Activated T-cell treated with anti-CD3 and anti-CD28 coated beads, Interleukin-2, amount 50 U/mL, for 4 hours (primary cell): ENCODE data around the gene UBN2. TPM values are rescaled to one million over a fixed set of nuclear protein-coding genes. Genes with fewer than 3 reads are reported as not detected.
"Not testable (repeated sequence)": the region's sequence is repeated elsewhere in the genome, so short reads cannot be mapped to it uniquely, and the experiment has no call there.

Source experiments
- ATAC-seq, 2 donors: fragments of 200-7000 bp; cut with Tn5 transposase; one replicate each; pipeline ENCODE4 v1.10.0; 2021
- DNase-seq: peaks from one replicate; pipeline ENCODE4 v3.0.0-alpha.2; 2020
- H3K27me3 Mint-ChIP-seq: one replicate; pipeline ENCODE4 v1.8.0; 2021; ENCODE audit warnings: low read depth, mixed read lengths
- H3K36me3 Mint-ChIP-seq: one replicate; pipeline ENCODE4 v1.8.0; 2022; ENCODE audit warnings: mixed read lengths; ENCODE audit not compliant: insufficient read depth
- H3K4me1 Mint-ChIP-seq: one replicate; pipeline ENCODE4 v1.8.0; 2021; ENCODE audit warnings: low read depth, mixed read lengths
- H3K4me3 Mint-ChIP-seq: one replicate; pipeline ENCODE4 v1.8.0; 2021; ENCODE audit warnings: mild to moderate bottlenecking, moderate library complexity, mixed read lengths
- H3K9me3 Mint-ChIP-seq: one replicate; pipeline ENCODE4 v1.8.0; 2021; ENCODE audit warnings: mixed read lengths
- total RNA-seq, 3 donors: library from RNA; stranded (reverse); gene quantifications; one replicate each; pipeline ENCODE4 v1.2.1, GENCODE V29; 2021

Gene UBN2
- total RNA-seq, 3 donors from 2014 or later = 5.9 to 8.2 (median 6.7) TPM

GRCh38 chr7:139224836-139225235 is 6.2 kb upstream of the UBN2 start:
- not testable (repeated sequence) for ATAC-seq, H3K9me3 Mint-ChIP-seq, H3K36me3 Mint-ChIP-seq, H3K4me1 Mint-ChIP-seq, H3K27me3 Mint-ChIP-seq, H3K4me3 Mint-ChIP-seq, DNase-seq

DNA sequence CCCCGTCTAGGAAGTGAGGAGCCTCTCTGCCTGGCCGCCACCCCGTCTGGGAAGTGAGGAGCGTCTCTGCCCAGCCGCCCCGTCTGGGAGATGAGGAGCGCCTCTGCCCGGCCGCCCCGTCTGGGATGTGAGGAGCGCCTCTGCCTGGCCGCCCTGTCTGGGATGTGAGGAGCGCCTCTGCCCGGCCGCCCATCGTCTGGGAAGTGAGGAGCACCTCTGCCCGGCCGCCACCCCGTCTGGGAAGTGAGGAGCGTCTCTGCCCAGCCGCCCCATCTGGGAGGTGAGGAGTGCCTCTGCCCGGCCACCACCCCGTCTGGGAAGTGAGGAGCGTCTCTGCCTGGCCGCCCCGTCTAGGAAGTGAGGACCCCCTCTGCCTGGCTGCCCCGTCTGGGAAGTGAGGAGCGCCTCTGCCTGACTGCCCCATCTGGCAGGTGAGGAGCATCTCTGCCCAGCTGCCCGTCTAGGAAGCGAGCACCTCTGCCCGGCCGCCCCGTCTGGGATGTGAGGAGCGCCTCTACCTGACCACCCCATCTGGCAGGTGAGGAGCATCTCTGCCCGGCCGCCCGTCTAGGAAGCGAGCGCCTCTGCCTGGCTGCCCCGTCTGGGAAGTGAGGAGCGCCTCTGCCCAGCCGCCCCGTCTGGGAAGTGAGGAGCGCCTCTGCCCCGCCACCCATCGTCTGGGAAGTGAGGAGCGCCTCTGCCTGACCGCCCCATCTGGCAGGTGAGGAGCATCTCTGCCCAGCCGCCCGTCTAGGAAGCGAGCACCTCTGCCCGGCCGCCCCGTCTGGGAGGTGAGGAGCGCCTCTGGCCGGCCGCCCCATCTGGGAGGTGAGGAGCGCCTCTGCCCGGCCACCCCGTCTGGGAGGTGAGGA is 5.5 kb upstream of the UBN2 start:
- not testable (repeated sequence) for DNase-seq, H3K36me3 Mint-ChIP-seq, H3K27me3 Mint-ChIP-seq

DNA sequence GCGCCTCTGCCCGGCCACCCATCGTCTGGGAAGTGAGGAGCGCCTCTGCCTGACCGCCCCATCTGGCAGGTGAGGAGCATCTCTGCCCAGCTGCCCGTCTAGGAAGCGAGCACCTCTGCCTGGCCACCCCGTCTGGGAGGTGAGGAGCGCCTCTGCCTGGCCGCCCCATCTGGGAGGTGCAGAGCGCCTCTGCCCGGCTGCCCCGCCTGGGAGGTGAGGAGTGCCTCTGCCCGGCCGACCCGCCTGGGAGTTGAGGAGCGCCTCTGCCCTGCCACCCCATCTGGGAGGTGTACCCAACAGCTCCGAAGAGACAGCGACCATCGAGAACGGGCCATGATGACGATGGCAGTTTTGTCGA is 4.9 kb upstream of the UBN2 start:
- H3K4me1 Mint-ChIP-seq = peaks cover 10% of the 10 kb centered on the region
- not testable (repeated sequence) for H3K27me3 Mint-ChIP-seq, DNase-seq, H3K9me3 Mint-ChIP-seq, ATAC-seq, H3K36me3 Mint-ChIP-seq, H3K4me3 Mint-ChIP-seq

More for the DNA sequence above, 5.5 kb upstream of the UBN2 start:
- H3K4me1 Mint-ChIP-seq, H3K4me3 Mint-ChIP-seq, ATAC-seq, H3K9me3 Mint-ChIP-seq: not testable (repeated sequence)

GRCh38 chr7:139226988-139227488 is 4.0 kb upstream of the UBN2 start:
- H3K4me1 Mint-ChIP-seq = peaks cover 11% of the 10 kb centered on the region
- ATAC-seq, H3K36me3 Mint-ChIP-seq, H3K9me3 Mint-ChIP-seq, H3K27me3 Mint-ChIP-seq, DNase-seq, H3K4me3 Mint-ChIP-seq: not testable (repeated sequence)

GRCh38 chr7:139230023-139230422 is 1.0 kb upstream of the UBN2 start:
- Mint-ChIP-seq H3K27me3 (no peaks in the 10 kb centered on the region), H3K9me3 (no peaks in the 10 kb centered on the region), H3K4me1 (peaks cover 26% of the 10 kb centered on the region), H3K36me3 (peaks cover 3% of the 10 kb centered on the region), H3K4me3 (peak overlapping the region; percentile 99)
- no peak for ATAC-seq
- no peak for DNase-seq

- Mint-ChIP-seq H3K4me1 (peaks cover 26% of the 10 kb centered on the region), H3K36me3 (peaks cover 3% of the 10 kb centered on the region), H3K4me3 (peak overlapping the region; percentile 99), H3K27me3 (no peaks in the 10 kb centered on the region), H3K9me3 (no peaks in the 10 kb centered on the region)
- ATAC-seq (no peak), DNase-seq (no peak)
Measured at GRCh38 chr7:139230484-139230773, 608 bp upstream of the UBN2 start.

DNA sequence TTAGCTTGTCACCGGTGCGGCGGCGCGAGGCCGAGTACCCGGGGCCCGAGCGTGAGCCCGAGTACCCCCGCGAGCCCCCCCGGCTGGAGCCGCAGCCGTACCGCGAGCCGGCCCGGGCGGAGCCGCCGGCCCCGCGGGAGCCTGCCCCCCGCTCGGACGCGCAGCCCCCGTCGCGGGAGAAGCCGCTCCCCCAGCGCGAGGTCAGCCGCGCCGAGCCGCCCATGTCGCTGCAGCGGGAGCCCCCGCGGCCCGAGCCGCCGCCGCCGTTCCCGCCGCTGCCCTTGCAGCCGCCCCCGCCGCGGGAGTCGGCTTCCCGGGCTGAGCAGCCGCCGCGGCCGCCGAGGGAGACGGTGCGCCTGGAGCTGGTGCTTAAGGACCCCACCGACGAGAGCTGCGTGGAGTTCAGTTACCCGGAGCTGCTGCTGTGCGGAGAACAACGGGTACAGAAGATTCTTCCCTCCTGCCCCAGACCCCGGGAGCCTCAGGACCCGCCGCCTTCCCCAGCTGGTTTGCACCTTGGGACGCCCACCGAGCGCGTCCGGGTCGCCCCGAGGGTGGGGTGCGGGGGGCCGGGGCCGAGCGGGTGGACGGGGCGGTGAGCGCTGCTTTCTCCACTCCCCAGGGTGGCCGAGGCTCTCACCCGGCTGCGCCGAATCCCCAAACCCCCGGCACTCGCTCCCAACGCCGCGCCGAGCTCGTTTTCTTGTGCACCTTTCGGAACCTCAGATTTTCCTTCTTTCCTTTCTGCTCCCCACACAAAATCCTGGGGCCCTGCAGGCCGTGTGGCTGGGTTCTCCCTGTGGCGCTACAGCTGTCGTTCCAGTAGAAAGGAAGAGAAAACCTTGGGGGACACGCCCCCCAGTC is 708 bp downstream of the UBN2 start:
- DNase-seq = peak; percentile 9
- H3K4me3 Mint-ChIP-seq = peak overlapping the region; percentile 99
- H3K36me3 Mint-ChIP-seq = peaks cover 3% of the 10 kb centered on the region
- no peaks in the 10 kb centered on the region for H3K27me3 Mint-ChIP-seq
- H3K4me1 Mint-ChIP-seq = peaks cover 33% of the 10 kb centered on the region
- H3K9me3 Mint-ChIP-seq = no peaks in the 10 kb centered on the region
- ATAC-seq = peak; percentile 34 to 39

GRCh38 chr7:139232377-139232717 is 1.3 kb downstream of the UBN2 start:
- H3K4me3 Mint-ChIP-seq = peak overlapping the region; percentile 93
- H3K36me3 Mint-ChIP-seq = peaks cover 6% of the 10 kb centered on the region
- H3K27me3 Mint-ChIP-seq = no peaks in the 10 kb centered on the region
- H3K4me1 Mint-ChIP-seq = peaks cover 33% of the 10 kb centered on the region
- H3K9me3 Mint-ChIP-seq = no peaks in the 10 kb centered on the region
- DNase-seq (no peak), ATAC-seq (peak in 1 of 2 donors; percentile 11)

DNA sequence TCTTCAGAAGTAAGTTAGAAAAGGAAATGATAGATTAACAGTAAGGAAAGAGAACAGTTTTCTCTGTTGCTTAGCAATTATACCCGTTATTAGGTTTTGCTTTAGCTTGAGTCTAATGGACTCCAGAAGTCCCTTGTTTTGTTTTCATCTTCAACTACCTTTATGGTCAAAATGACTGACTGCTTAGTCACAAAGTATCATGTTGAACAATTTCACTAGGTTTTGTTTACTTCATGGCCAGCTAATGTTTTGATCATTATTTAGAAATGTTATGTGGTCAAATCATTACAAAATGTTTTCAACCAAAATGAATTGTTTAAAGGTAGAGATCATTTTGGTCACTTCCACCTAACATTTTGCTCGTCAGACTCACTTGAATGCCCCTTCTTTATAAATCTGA is 1.9 kb downstream of the UBN2 start:
- ATAC-seq = no peak

GRCh38 chr7:139241258-139241657 is 10.2 kb downstream of the UBN2 start:
- ATAC-seq (no peak), DNase-seq (no peak)
- peaks cover 40% of the 10 kb centered on the region for H3K36me3 Mint-ChIP-seq
- no peaks in the 10 kb centered on the region for H3K9me3 Mint-ChIP-seq
- peaks cover 6% of the 10 kb centered on the region for H3K4me1 Mint-ChIP-seq
- H3K4me3 Mint-ChIP-seq = no peak overlapping the region
- H3K27me3 Mint-ChIP-seq = no peaks in the 10 kb centered on the region

More for the DNA sequence above, 1.9 kb downstream of the UBN2 start:
- H3K4me1 Mint-ChIP-seq = peaks cover 33% of the 10 kb centered on the region
- peaks cover 11% of the 10 kb centered on the region for H3K36me3 Mint-ChIP-seq
- peak overlapping the region; percentile 93 for H3K4me3 Mint-ChIP-seq
- no peaks in the 10 kb centered on the region for H3K27me3 Mint-ChIP-seq
- DNase-seq = no peak
- H3K9me3 Mint-ChIP-seq = no peaks in the 10 kb centered on the region

DNA sequence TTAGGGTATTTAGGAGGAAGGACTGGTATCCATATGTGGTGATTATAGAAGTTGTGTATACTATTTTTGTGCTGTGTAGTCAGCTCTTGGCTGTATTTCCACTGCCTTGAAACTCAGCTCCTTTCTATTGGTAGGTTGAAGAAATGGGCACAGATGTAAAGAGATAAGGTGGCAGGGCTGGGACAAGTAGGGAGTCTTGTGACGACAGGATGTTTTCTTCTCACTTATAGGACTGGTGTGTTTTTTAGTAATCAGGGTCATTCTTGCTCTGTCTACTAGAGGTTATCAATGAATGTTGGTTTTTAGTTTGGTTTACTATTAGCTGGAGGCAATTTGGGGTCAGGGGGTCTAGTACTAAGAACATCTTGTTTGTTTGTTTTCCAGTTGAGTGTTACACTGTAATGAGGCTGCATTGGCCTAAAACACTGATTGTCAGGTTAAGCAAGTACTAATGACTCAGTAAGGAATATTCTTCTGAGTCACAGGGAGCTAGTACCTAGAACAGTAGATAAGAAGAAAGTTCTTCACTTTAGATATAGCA is 11.8 kb downstream of the UBN2 start:
- H3K36me3 Mint-ChIP-seq = peaks cover 42% of the 10 kb centered on the region
- no peak overlapping the region for H3K4me3 Mint-ChIP-seq
- no peaks in the 10 kb centered on the region for H3K27me3 Mint-ChIP-seq
- ATAC-seq (no peak), DNase-seq (no peak)
- H3K4me1 Mint-ChIP-seq = peaks cover 5% of the 10 kb centered on the region
- H3K9me3 Mint-ChIP-seq = no peaks in the 10 kb centered on the region

- Mint-ChIP-seq H3K4me3 (no peak overlapping the region), H3K9me3 (no peaks in the 10 kb centered on the region), H3K36me3 (peaks cover 46% of the 10 kb centered on the region), H3K27me3 (no peaks in the 10 kb centered on the region), H3K4me1 (peaks cover 5% of the 10 kb centered on the region)
- DNase-seq = no peak
- no peak for ATAC-seq
Measured at GRCh38 chr7:139245401-139245800, 14.4 kb downstream of the UBN2 start.

DNA sequence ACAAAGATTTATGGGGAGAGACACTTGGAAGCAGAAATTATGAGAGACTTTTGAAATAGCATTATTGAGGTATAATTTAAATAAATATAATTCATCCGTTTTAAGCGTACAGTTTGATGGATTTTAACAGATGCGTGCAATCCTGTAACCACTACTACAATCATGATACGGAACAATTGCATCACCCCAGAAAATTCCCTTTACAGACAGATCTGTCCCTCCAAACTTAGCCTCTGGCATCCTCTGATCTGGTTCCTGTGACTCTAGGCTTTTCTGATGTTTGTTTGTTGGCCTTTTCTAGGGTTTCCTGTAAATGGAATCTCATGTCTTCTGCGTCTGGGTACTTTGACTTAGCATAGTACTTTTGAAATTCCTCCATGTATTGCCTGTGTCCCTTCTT is 15.5 kb downstream of the UBN2 start:
- peaks cover 43% of the 10 kb centered on the region for H3K36me3 Mint-ChIP-seq
- H3K4me1 Mint-ChIP-seq = peaks cover 5% of the 10 kb centered on the region
- ATAC-seq (no peak), DNase-seq (no peak)
- no peak overlapping the region for H3K4me3 Mint-ChIP-seq
- no peaks in the 10 kb centered on the region for H3K9me3 Mint-ChIP-seq
- H3K27me3 Mint-ChIP-seq = no peaks in the 10 kb centered on the region

DNA sequence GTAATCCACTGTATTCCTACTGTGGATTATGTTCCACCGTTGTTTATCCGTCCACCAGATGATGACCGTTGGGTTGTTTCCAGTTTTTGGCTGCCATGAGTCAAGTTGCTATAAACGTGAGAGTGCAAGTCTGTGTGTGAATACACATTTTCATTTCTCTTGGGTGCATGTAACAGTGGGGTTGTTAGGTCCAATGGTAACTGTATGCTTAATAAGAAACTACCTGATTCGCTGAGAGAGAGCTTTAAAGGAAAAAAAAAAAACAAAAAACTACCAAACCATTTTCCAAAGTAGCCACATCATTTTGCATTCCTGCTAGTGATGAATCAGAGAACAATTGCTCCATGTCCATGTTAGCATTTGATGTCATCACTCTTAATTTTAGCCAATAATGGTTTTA is 15.9 kb downstream of the UBN2 start:
- H3K36me3 Mint-ChIP-seq = peaks cover 47% of the 10 kb centered on the region
- H3K4me3 Mint-ChIP-seq = no peak overlapping the region
- no peaks in the 10 kb centered on the region for H3K9me3 Mint-ChIP-seq
- peaks cover 5% of the 10 kb centered on the region for H3K4me1 Mint-ChIP-seq
- no peaks in the 10 kb centered on the region for H3K27me3 Mint-ChIP-seq
- ATAC-seq = no peak
- DNase-seq = no peak
